GM18951 (cell line): ENCODE data around the gene PTPN13.

Experiments used
- POLR2A ChIP-seq: IDR thresholded peaks from 4 replicates; pipeline ENCODE4 v1.6.1; 2011; ENCODE audit warnings: mild to moderate bottlenecking; ENCODE audit not compliant: insufficient read length, insufficient read depth; ENCODE audit errors: extremely low read depth
- in situ Hi-C: fragments of 300-500 bp; cut with MboI; formaldehyde crosslinking; loops from one replicate; pipeline ENCODE4 v1.12.0; 2022; ENCODE audit warnings: low sequenced_read_pairs, mixed read lengths, inconsistent platforms; ENCODE audit not compliant: unreplicated experiment

Gene PTPN13

DNA sequence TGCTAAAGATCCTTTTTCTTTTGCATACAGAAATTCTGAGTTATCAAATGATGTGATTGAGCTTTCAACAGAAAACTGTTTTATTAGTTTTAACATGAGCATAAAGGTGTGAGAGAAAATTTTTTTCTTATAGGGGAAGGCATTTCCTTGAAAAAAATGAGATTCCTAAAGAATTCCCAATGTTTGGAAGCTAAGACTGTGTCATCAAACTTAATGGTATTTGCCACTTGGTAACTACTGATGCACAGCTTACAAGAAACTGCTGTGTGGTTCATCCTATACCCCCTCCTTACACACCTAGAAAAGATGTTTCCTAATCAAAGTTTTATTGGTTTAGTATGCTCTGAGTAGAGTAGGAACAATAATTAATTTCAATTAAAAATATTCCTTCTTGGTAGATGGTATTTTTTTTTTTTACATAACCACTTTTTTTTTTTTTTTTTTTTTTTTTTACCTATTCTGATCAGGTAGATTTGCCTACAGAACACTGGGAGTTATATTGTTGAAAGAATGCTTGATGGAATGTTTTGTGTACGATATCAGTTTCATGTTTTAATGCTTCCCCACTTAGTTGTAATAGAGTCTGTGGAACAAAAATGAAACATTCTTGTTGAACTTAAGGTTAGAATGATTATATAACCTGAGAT, 6.0 kb downstream of the PTPN13 start:
- in situ Hi-C loops, result no loop called here
- TF ChIP-seq POLR2A, result no peak

- in situ Hi-C loops, result no loop called here
Observed at GRCh38 chr4:86603311-86603885, 9.3 kb downstream of the PTPN13 start.

GRCh38 chr4:86606809-86607208, 12.7 kb downstream of the PTPN13 start:
- TF ChIP-seq POLR2A, result no peak
- in situ Hi-C loops, result no loop called here

More at GRCh38 chr4:86603311-86603885, 9.3 kb downstream of the PTPN13 start:
- TF ChIP-seq POLR2A, result no peak

GRCh38 chr4:86608757-86609375, 14.8 kb downstream of the PTPN13 start:
- TF ChIP-seq POLR2A, result no peak
- in situ Hi-C loops, result no loop called here

DNA sequence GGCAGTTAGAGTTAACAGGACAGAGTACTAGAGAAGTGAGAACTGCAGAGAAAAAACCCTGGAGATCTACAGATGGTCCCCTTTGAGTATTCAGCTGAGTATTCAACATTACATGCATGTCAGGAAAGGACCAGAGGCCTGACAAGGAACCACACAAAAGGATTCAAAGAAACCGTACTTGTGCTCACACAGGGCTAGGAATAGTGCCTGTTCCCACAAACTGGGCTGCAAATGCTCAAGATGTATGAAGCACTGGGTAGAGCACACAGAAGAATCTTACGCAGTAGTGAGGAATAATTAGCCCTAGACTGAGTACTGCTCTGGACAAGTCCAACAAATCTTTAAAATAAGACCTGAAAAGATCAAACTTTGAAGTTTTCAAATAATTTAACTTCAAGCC, 17.6 kb downstream of the PTPN13 start:
- TF ChIP-seq POLR2A, result no peak
- in situ Hi-C loops, result no loop called here

- TF ChIP-seq POLR2A, result no peak
- in situ Hi-C loops, result no loop called here
Observed at GRCh38 chr4:86613734-86614133, 19.6 kb downstream of the PTPN13 start.

GRCh38 chr4:86614865-86615264, 20.8 kb downstream of the PTPN13 start:
- in situ Hi-C loops, result no loop called here
- no peak for TF ChIP-seq POLR2A

- in situ Hi-C loops, result no loop called here
- no peak for TF ChIP-seq POLR2A
Observed at GRCh38 chr4:86615501-86615900, 21.4 kb downstream of the PTPN13 start.

DNA sequence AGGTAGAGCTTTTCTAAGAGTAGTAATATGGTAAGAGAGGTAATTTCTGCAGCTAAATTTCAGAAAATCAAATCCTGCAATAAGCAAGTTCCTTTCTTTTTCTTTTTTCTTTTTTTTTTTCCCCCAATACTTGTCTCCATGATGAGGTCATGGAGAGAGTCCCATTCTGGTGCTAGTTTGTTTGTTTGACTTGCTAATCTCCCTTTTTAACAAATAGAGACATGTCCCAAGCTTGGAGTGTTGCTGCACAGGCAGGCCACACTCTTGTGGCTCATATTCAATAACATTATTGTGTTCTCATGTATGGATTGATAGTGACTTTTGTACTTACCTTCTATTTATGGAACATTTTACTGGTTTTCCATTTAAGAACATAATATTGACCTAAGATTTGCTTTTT, 25.5 kb downstream of the PTPN13 start:
- no peak for TF ChIP-seq POLR2A
- in situ Hi-C loops, result no loop called here

- in situ Hi-C loops, result no loop called here
- no peak for TF ChIP-seq POLR2A
Observed at GRCh38 chr4:86621435-86621834, 27.3 kb downstream of the PTPN13 start.

GRCh38 chr4:86626066-86626465, 32.0 kb downstream of the PTPN13 start:
- in situ Hi-C loops, result no loop called here
- no peak for TF ChIP-seq POLR2A

DNA sequence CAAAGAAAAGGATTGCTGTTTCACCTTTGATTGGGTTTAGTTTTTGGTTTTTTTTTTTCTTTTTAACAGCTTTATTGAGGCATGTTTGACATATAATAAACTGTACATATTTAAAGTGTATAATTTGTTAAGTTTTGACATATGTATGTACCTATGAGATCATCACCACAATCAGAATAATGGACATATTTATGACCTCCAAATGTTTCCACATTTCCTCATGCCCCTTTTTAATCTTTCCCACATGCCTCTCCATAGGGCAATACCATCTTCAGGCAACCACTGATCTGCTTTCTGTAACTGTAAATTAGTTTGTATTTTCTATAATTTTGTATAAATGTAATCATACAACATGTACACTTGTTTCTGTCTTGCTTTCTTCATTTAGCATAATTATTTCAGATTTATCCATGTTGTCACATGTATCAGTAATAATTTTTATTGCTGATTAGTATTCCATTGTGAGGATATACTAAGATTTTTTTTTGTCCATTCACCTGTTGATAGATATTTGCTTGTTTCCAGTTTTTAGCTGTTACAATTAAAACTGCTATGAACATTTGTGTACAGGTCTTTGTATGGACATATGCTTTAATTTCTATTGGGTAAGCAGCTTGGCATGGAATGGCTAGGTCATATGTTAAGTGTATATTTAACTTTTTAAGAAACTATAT, 33.5 kb downstream of the PTPN13 start:
- in situ Hi-C loops, result no loop called here

GRCh38 chr4:86630629-86631028, 36.5 kb downstream of the PTPN13 start:
- in situ Hi-C loops, result no loop called here
- TF ChIP-seq POLR2A, result no peak

More for the DNA sequence above, 33.5 kb downstream of the PTPN13 start:
- no peak for TF ChIP-seq POLR2A
